Thyroid gland (tissue), 4 donors: ENCODE results near the gene DVL2. TPM values are rescaled to one million over a fixed set of nuclear protein-coding genes. Genes with fewer than 3 reads are reported as not detected.

Source experiments
- DNase-seq, 2 donors: peaks; one replicate each; pipeline ENCODE4 v3.0.0-alpha.2; 2019
- H3K27ac ChIP-seq, 3 donors: fragments of 200-600 bp; sonication (generic); 1 replicate in 2 of 3; 2 replicates in 1 of 3; pipeline ENCODE4 v1.5.1; 2016 to 2019; ENCODE audit warnings: mild to moderate bottlenecking in 1 of 3, moderate library complexity in 1 of 3
- H3K27me3 ChIP-seq: fragments of 200-600 bp; sonication (generic); one replicate; pipeline ENCODE4 v1.5.1; 2019
- H3K36me3 ChIP-seq, 2 donors: fragments of 200-600 bp; sonication (generic); one replicate each; pipeline ENCODE4 v1.5.1; 2016 to 2019
- H3K4me1 ChIP-seq, 2 donors: fragments of 200-600 bp; sonication (generic); one replicate each; pipeline ENCODE4 v1.5.1; 2017 to 2019
- H3K4me3 ChIP-seq, 3 donors: fragments of 200-600 bp; sonication (generic); replicated peaks in 1 of 3; 1 replicate in 2 of 3; 2 replicates in 1 of 3; pipeline ENCODE4 v1.5.1; 2016; ENCODE audit warnings: mild to moderate bottlenecking in 1 of 3
- H3K9me3 ChIP-seq: fragments of 200-600 bp; sonication (generic); one replicate; pipeline ENCODE4 v1.5.1; 2017
- CTCF ChIP-seq, 6 experiments: fragments of 200-600 bp in 3 of 6; fragments of 450-650 bp in 3 of 6; sonication (generic) in 3 of 6; IDR thresholded peaks; one replicate each; pipeline ENCODE4 v1.5.1; 2016 to 2019; ENCODE audit warnings: antibody characterized with exemption in 6 of 6, mild to moderate bottlenecking in 2 of 6, inconsistent platforms in 1 of 6, moderate library complexity in 1 of 6
- POLR2A ChIP-seq, 2 donors: fragments of 450-650 bp; IDR thresholded peaks; one replicate each; pipeline ENCODE4 v1.6.1; 2017; ENCODE audit warnings: antibody characterized with exemption in 2 of 2, mild to moderate bottlenecking in 2 of 2, moderate library complexity in 1 of 2
- WGBS, 2 donors: methylation state at CpG; one replicate each; pipeline ENCODE4 v1.1.5; 2017; 5-methylcytosine and 5-hydroxymethylcytosine counted together
- intact Hi-C: fragments of 100-400 bp; cut with DNase I; formaldehyde crosslinking; loops from one replicate; pipeline ENCODE4 v1.15.1; 2023
- total RNA-seq, 4 donors: library from RNA; depleted of rRNA; stranded (reverse); fragments of >200 nt; gene quantifications; one replicate each; pipeline ENCODE4 v1.2.3, GENCODE V29; 2016

The DVL2 gene
- total RNA-seq, 4 donors from 2014 or later, result 45.3 to 68.6 (median 49.0) TPM

DNA sequence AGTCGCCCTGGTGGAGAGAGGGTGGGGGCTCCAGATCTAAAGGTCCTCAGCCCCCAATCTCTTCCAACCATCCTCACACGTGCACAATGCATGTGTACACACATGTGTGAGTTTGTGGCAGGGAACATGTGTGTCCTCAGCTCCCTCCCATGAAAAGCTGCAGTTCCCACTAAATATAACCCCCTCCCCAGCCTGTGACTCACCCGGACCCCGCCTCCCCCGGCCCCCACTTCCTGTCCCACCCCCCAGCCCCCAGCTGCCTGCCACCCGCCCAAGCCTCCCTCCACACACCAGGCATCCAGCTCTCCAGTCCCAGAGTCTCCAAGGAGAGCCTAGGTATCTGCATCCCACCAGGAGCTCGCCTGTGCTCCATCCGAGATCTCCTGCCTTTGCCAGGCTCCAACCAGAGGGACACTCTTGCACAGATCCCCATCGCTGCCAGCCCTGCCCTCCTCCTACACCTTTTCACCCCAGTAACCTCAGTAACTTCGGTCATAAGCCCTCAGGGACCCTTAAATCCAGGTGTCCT is 18.6 kb downstream of the DVL2 start:
- no peaks in the 10 kb centered on the region for H3K36me3 ChIP-seq
- intact Hi-C loops, result no loop called here
- H3K9me3 ChIP-seq, result no peaks in the 10 kb centered on the region
- peak overlapping the region in 2 of 3 donors; percentile 38 to 83 for H3K27ac ChIP-seq
- TF ChIP-seq POLR2A (IDR thresholded peaks at IDR 0.05) (no peak), CTCF (IDR thresholded peaks at IDR 0.05) (no peak)
- no peak for DNase-seq
- peak overlapping the region in 1 of 3 donors; percentile 41 for H3K4me3 ChIP-seq
- peaks cover 28 to 63% of the 10 kb centered on the region in 2 donors for H3K4me1 ChIP-seq
- 34% methylated on average over 10 of the region's 10 CpGs for WGBS, 2 donors
- H3K27me3 ChIP-seq, result no peaks in the 10 kb centered on the region

GRCh38 chr17:7215136-7215638 is 19.1 kb downstream of the DVL2 start:
- intact Hi-C loops, result no loop called here
- WGBS, 2 donors, result 31 to 42% methylated on average over 8 of the region's 9 CpGs

GRCh38 chr17:7214300-7215135 is 19.8 kb downstream of the DVL2 start:
- Histone ChIP-seq H3K27ac (peak overlapping the region in 2 of 3 donors; percentile 31 to 68), H3K27me3 (no peaks in the 10 kb centered on the region), H3K9me3 (no peaks in the 10 kb centered on the region), H3K4me1 (peaks cover 25 to 59% of the 10 kb centered on the region in 2 donors), H3K4me3 (peak overlapping the region in 2 of 3 donors; percentile 19 to 35), H3K36me3 (no peaks in the 10 kb centered on the region)
- DNase-seq, result peak; percentile 96 to 98
- 1% methylated on average over 40 to 43 of the region's 45 CpGs for WGBS, 2 donors
- TF ChIP-seq POLR2A (IDR thresholded peaks at IDR 0.05) (no peak), CTCF (IDR thresholded peaks at IDR 0.05) (peak in 5 of 6 experiments; percentile 13 to 47 (median 37))
- intact Hi-C loops, result no loop called here

More at GRCh38 chr17:7215136-7215638, 19.1 kb downstream of the DVL2 start:
- TF ChIP-seq CTCF (IDR thresholded peaks at IDR 0.05) (no peak), POLR2A (IDR thresholded peaks at IDR 0.05) (no peak)
- H3K9me3 ChIP-seq, result no peaks in the 10 kb centered on the region
- no peaks in the 10 kb centered on the region for H3K27me3 ChIP-seq
- peak overlapping the region in 1 of 3 donors; percentile 35 for H3K4me3 ChIP-seq
- no peak for DNase-seq
- H3K36me3 ChIP-seq, result no peaks in the 10 kb centered on the region
- H3K4me1 ChIP-seq, result peaks cover 25 to 59% of the 10 kb centered on the region in 2 donors
- peak overlapping the region in 1 of 3 donors; percentile 38 for H3K27ac ChIP-seq

GRCh38 chr17:7213895-7214299 is 20.4 kb downstream of the DVL2 start:
- intact Hi-C loops, result no loop called here
- no peaks in the 10 kb centered on the region for H3K36me3 ChIP-seq
- peak overlapping the region in 1 of 3 donors; percentile 68 for H3K27ac ChIP-seq
- no peaks in the 10 kb centered on the region for H3K27me3 ChIP-seq
- peaks cover 25 to 53% of the 10 kb centered on the region in 2 donors for H3K4me1 ChIP-seq
- TF ChIP-seq POLR2A (IDR thresholded peaks at IDR 0.05) (no peak), CTCF (IDR thresholded peaks at IDR 0.05) (peak in 3 of 6 experiments; percentile 35 to 37 (median 37))
- peak; percentile 50 to 69 for DNase-seq
- WGBS, 2 donors, result 3 to 6% methylated on average over 15 of the region's 15 CpGs
- no peaks in the 10 kb centered on the region for H3K9me3 ChIP-seq
- peak overlapping the region in 1 of 3 donors; percentile 35 for H3K4me3 ChIP-seq
